GM12875 (cell line): ENCODE data around the gene CDC23.
"Not testable (repeated sequence)": the region's sequence is repeated elsewhere in the genome, so short reads cannot be mapped to it uniquely, and the experiment has no call there.

Experiments
- H3K4me3 ChIP-seq: one replicate; pipeline ENCODE4 v1.5.1; 2011; ENCODE audit warnings: low read depth, low read length, control low read depth
- TF ChIP-seq, protein P1 (sequence below): IDR thresholded peaks from 2 replicates; pipeline ENCODE4 v1.5.1; 2011; ENCODE audit warnings: low read depth, mild to moderate bottlenecking, control low read depth, inconsistent platforms, low read length, moderate library complexity, borderline replicate concordance; ENCODE audit not compliant: insufficient read depth

Gene CDC23

GRCh38 chr5:138163721-138164120 lies 49.4 kb downstream of the CDC23 start:
- TF ChIP-seq, protein P1, sequence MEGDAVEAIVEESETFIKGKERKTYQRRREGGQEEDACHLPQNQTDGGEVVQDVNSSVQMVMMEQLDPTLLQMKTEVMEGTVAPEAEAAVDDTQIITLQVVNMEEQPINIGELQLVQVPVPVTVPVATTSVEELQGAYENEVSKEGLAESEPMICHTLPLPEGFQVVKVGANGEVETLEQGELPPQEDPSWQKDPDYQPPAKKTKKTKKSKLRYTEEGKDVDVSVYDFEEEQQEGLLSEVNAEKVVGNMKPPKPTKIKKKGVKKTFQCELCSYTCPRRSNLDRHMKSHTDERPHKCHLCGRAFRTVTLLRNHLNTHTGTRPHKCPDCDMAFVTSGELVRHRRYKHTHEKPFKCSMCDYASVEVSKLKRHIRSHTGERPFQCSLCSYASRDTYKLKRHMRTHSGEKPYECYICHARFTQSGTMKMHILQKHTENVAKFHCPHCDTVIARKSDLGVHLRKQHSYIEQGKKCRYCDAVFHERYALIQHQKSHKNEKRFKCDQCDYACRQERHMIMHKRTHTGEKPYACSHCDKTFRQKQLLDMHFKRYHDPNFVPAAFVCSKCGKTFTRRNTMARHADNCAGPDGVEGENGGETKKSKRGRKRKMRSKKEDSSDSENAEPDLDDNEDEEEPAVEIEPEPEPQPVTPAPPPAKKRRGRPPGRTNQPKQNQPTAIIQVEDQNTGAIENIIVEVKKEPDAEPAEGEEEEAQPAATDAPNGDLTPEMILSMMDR, result no peak
- no peak overlapping the region for H3K4me3 ChIP-seq

DNA sequence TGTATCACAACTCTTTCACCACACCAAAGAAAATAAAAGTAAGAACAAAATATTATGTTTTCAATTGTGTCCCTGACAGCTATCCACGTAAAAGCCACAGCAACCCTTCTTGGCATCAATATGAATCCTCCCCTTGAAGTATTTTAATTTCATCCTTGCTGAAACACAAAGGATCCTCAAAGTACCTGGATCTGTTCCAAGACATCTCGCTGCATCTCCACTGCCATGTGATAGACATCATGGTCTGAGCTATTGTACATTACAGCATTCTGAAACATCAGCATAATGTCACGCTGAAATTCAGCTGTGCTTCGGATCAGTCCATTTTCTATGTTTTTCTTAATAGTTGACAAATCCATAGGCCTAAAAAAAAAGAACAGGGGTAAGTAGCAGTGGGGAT lies 52.4 kb downstream of the CDC23 start:
- TF ChIP-seq, protein P1, result no peak
- no peak overlapping the region for H3K4me3 ChIP-seq

GRCh38 chr5:138159666-138160065 lies 53.5 kb downstream of the CDC23 start:
- TF ChIP-seq, protein P1, result no peak

GRCh38 chr5:138157626-138158025 lies 55.5 kb downstream of the CDC23 start:
- TF ChIP-seq, protein P1, result no peak
- no peak overlapping the region for H3K4me3 ChIP-seq

More at GRCh38 chr5:138159666-138160065, 53.5 kb downstream of the CDC23 start:
- no peak overlapping the region for H3K4me3 ChIP-seq

DNA sequence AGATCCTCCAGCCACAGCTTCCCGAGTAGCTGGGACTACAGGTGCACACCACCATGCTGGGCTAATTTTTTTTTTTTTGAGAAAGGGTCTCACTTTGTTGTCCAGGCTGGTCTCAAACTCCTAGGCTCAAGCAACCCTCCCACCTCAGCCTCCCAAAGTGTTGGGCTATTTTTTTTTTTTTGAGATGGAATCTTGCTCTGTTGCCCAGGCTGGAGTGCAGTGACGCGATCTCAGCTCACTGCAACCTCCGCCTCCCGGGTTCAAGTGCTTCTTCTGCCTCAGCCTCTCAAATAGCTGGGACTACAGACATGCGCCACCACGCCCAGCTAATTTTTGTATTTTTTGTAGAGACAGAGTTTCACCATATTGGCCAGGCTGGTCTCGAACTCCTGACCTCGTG lies 57.1 kb downstream of the CDC23 start:
- H3K4me3 ChIP-seq, result not testable (repeated sequence)

GRCh38 chr5:138149530-138149929 lies 63.6 kb downstream of the CDC23 start:
- TF ChIP-seq, protein P1, result no peak

DNA sequence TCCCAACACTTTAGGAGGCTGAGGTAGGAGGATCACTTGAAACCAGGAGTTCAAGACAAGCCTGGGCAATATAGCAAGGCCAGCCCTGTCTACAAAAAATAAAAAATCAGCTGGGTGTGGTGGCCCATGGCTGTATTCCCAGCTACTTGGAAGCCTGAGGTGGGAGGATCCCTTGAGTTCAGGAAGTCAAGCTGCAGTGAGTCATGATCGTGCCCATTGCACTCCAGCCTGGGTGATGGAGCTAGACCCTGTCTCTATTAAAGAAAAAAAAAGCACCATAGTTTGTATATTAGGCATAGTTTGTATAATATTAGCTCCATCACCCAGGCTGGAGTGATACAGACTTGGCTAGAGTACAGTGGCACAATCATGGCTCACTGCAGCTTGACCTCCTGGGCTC lies 64.3 kb downstream of the CDC23 start:
- TF ChIP-seq, protein P1, result no peak
- no peak overlapping the region for H3K4me3 ChIP-seq

More at GRCh38 chr5:138149530-138149929, 63.6 kb downstream of the CDC23 start:
- H3K4me3 ChIP-seq, result no peak overlapping the region

DNA sequence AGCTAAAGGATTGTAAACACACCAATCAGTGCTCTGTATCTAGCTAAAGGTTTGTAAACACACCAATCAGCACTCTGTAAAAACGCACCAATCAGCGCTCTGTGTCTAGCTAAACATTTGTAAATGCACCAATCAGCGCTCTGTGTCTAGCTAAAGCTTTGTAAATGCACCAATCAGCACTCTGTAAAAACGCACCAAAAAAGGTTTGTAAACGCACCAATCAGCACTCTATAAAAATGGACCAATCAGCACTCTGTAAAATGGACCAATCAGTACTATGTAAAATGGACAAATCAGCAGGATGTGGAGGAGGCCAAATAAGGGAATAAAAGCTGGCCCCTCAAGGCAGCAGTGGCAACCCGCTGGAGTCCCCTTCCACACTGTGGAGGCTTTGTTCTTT lies 69.5 kb downstream of the CDC23 start:
- not testable (repeated sequence) for H3K4me3 ChIP-seq
